Fibroblast of lung (primary cell): ENCODE results near the gene CFAP65. TPM values are rescaled to one million over a fixed set of nuclear protein-coding genes. Genes with fewer than 3 reads are reported as not detected.

ENCODE experiments used
- DNase-seq, 2 donors: peaks; one replicate each; pipeline versions ENCODE4 v3.0.0 to v3.0.0-alpha.2; 2010; ENCODE audit warnings: low read depth in 2 of 2
- H2AFZ ChIP-seq: 2 replicates; pipeline ENCODE4 v1.5.1; 2012; ENCODE audit warnings: low read length, control low read depth, inconsistent platforms
- H3K27ac ChIP-seq: 2 replicates; pipeline ENCODE4 v1.5.1; 2011; ENCODE audit warnings: low read length, control low read depth; ENCODE audit not compliant: insufficient read depth
- H3K27me3 ChIP-seq: 2 replicates; pipeline ENCODE4 v1.5.1; 2011; ENCODE audit warnings: mild to moderate bottlenecking, low read length; ENCODE audit not compliant: control insufficient read depth, insufficient read depth
- H3K36me3 ChIP-seq: 2 replicates; pipeline ENCODE4 v1.5.1; 2011; ENCODE audit warnings: low read length; ENCODE audit not compliant: control insufficient read depth, insufficient read depth
- H3K4me1 ChIP-seq: 2 replicates; pipeline ENCODE4 v1.5.1; 2011; ENCODE audit warnings: low read length; ENCODE audit not compliant: control insufficient read depth, insufficient read depth; ENCODE audit errors: extremely low read depth
- H3K4me2 ChIP-seq: 2 replicates; pipeline ENCODE4 v1.5.1; 2011; ENCODE audit warnings: low read length, control low read depth; ENCODE audit not compliant: insufficient read depth; ENCODE audit errors: extremely low read depth
- H3K4me3 ChIP-seq, 4 experiments: fragments of 200-600 bp in 1 of 4; sonication (generic) in 1 of 4; replicated peaks in 1 of 4; 2 replicates each; pipeline ENCODE4 v1.5.1; 2011 to 2016; ENCODE audit warnings: low read length in 4 of 4, low read depth in 3 of 4, mild to moderate bottlenecking in 3 of 4, control low read depth in 2 of 4, inconsistent platforms in 1 of 4, mixed read lengths in 1 of 4; ENCODE audit not compliant: insufficient read depth in 1 of 4; ENCODE audit errors: control extremely low read depth in 1 of 4
- H3K79me2 ChIP-seq: 2 replicates; pipeline ENCODE4 v1.5.1; 2012; ENCODE audit warnings: mild to moderate bottlenecking, low read length, inconsistent platforms; ENCODE audit not compliant: control insufficient read depth, insufficient read depth
- H3K9ac ChIP-seq: 2 replicates; pipeline ENCODE4 v1.5.1; 2011; ENCODE audit warnings: mild to moderate bottlenecking, low read length, control low read depth; ENCODE audit not compliant: insufficient read depth
- H3K9me3 ChIP-seq: 2 replicates; pipeline ENCODE4 v1.5.1; 2012; ENCODE audit warnings: low read depth, low read length; ENCODE audit not compliant: control insufficient read depth, insufficient read depth
- H4K20me1 ChIP-seq: 2 replicates; pipeline ENCODE4 v1.5.1; 2011; ENCODE audit warnings: low read length; ENCODE audit not compliant: control insufficient read depth, insufficient read depth; ENCODE audit errors: extremely low read depth
- EZH2 ChIP-seq: IDR thresholded peaks from 2 replicates; pipeline ENCODE4 v1.5.1; 2012; ENCODE audit warnings: low read length, control low read depth, mild to moderate bottlenecking; ENCODE audit errors: missing control alignments
- polyA plus RNA-seq, 2 donors: library from polyadenylated mRNA; depleted of rRNA in 1 of 2; stranded (reverse) in 1 of 2; unstranded in 1 of 2; fragments of >200 nt; gene quantifications; 2 replicates each; pipeline ENCODE4 v1.2.1, GENCODE V29; 2011 to 2012; ENCODE audit warnings: missing spikeins in 1 of 2
- total RNA-seq: library from RNA; depleted of rRNA; stranded (reverse); fragments of >200 nt; gene quantifications from 2 replicates; pipeline ENCODE4 v1.2.1, GENCODE V29; 2014
- TF ChIP-seq, protein P1 (sequence below), 2 donors: IDR thresholded peaks in 1 of 2; conservative IDR thresholded peaks in 1 of 2; 1 replicate in 1 of 2; 2 replicates in 1 of 2; pipeline ENCODE4 v1.5.1; 2011 to 2012; ENCODE audit warnings: low read length in 2 of 2, control low read depth in 1 of 2, inconsistent platforms in 1 of 2, low read depth in 1 of 2, mild to moderate bottlenecking in 1 of 2

CFAP65 gene
- total and polyA plus RNA-seq, 2 donors (not counting 1 experiment from before 2014, with no cell fraction given) = not detected

DNA sequence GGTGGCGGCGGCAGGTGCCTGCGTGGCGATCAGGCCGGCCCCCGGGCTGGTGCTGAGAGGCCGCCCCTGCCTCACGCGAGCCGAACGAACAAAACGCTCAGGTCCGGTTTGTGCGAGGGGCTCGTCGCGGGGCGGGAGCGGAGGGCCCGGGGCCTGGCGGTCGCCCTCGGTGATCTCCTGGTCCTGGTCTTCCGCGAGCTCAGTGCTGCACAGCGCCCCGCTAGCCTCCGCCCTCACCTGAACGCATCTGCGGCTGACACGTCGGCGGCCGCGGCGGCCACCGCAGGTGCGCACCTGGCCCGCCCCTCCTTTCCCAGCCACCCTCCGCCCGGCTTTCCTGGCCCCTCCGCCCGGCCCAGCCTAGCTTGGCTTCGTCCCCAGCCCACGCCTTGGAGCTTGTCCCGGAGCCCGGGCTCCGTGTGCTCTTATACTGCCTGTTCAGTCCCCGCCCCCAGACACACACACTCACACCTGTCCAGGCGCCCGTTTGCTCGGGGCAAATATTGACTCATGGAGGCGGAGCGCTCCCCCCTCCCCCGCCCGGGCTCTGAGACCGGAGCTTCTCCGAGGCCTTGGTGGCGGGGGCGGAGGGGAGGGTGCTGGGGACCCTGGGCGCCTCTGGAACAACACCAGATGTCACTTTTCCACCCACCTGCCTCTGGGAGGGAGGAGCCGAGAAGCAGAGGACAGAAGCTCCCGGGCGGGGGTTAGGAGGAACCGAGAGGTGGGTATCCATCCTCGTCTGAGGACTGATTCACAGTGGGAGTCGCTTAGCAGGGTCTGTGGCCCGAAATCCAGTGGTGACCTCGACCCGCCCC, 39.5 kb downstream of the CFAP65 start:
- no peak for DNase-seq
- peaks cover 64% of the 10 kb centered on the region for H3K27me3 ChIP-seq

DNA sequence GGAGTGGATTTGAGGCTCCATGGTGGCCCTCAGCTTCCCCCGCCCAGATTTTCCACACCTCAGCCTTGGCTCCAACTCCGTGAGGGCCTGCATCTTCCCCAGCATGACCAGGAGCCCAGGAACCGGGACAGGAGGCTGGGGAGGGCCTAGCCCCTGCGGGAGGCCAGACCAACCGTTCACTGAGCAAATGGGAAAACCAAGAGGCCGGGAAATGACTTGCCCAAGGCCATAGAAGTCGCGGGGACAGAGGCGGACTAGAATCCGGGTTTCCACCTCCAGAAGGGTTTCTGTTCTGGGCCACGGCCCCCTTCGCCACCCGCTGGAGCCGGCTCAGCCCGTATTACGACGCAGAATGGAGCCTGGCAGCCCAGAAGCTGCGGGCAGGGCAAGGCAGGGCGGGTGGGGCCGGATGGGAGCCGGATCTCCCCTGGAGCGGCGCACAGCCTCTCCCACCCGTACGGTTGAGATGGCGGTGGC, 40.2 kb downstream of the CFAP65 start:
- Histone ChIP-seq H3K27me3 (peaks cover 64% of the 10 kb centered on the region), H4K20me1 (no peaks in the 10 kb centered on the region), H3K9me3 (no peaks in the 10 kb centered on the region), H3K4me3 (no peak overlapping the region), H2AFZ (no peak overlapping the region), H3K79me2 (no peaks in the 10 kb centered on the region), H3K4me2 (no peak overlapping the region), H3K36me3 (no peaks in the 10 kb centered on the region), H3K9ac (no peak overlapping the region), H3K4me1 (no peaks in the 10 kb centered on the region), H3K27ac (no peak overlapping the region)
- TF ChIP-seq EZH2 = peak; percentile 91
- TF ChIP-seq, protein P1, sequence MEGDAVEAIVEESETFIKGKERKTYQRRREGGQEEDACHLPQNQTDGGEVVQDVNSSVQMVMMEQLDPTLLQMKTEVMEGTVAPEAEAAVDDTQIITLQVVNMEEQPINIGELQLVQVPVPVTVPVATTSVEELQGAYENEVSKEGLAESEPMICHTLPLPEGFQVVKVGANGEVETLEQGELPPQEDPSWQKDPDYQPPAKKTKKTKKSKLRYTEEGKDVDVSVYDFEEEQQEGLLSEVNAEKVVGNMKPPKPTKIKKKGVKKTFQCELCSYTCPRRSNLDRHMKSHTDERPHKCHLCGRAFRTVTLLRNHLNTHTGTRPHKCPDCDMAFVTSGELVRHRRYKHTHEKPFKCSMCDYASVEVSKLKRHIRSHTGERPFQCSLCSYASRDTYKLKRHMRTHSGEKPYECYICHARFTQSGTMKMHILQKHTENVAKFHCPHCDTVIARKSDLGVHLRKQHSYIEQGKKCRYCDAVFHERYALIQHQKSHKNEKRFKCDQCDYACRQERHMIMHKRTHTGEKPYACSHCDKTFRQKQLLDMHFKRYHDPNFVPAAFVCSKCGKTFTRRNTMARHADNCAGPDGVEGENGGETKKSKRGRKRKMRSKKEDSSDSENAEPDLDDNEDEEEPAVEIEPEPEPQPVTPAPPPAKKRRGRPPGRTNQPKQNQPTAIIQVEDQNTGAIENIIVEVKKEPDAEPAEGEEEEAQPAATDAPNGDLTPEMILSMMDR (conservative IDR thresholded peaks at IDR 0.05 in 1 of 2, IDR thresholded peaks at IDR 0.05 in 1 of 2; ENCODE audit: low read depth in 1 of 2, low read length in 2 of 2) = no peak
- DNase-seq = no peak

More for the DNA sequence above, 39.5 kb downstream of the CFAP65 start:
- TF ChIP-seq EZH2 = no peak
- TF ChIP-seq, protein P1 (conservative IDR thresholded peaks at IDR 0.05 in 1 of 2, IDR thresholded peaks at IDR 0.05 in 1 of 2; ENCODE audit: low read depth in 1 of 2, low read length in 2 of 2) = no peak
- Histone ChIP-seq H3K4me2 (no peak overlapping the region), H3K4me1 (no peaks in the 10 kb centered on the region), H3K79me2 (no peaks in the 10 kb centered on the region), H3K27ac (no peak overlapping the region), H3K9me3 (no peaks in the 10 kb centered on the region), H3K4me3 (no peak overlapping the region), H3K36me3 (no peaks in the 10 kb centered on the region), H4K20me1 (no peaks in the 10 kb centered on the region), H2AFZ (no peak overlapping the region), H3K9ac (no peak overlapping the region)

DNA sequence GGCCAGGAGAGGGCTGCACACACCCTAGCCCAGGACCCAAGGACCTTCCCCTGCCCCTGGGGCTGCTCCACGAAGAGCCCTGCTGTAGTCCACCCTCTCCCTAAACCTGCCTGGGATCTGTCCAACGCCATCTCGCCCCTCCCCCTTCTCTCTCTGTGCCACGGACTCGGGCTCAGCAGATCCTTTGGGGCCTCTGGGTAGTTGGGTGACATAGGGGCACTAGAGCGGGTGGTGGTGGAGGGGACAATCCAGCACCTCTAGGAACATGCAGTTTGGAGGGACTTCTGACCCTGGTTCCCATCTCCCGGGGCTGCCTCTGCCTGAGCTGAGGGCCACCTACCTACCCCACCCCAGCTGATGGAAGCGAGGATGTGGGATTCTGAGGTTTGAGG, 40.8 kb downstream of the CFAP65 start:
- H3K4me1 ChIP-seq = no peaks in the 10 kb centered on the region
- no peak overlapping the region for H2AFZ ChIP-seq
- no peak overlapping the region for H3K4me2 ChIP-seq
- no peaks in the 10 kb centered on the region for H4K20me1 ChIP-seq
- TF ChIP-seq, protein P1 (conservative IDR thresholded peaks at IDR 0.05 in 1 of 2, IDR thresholded peaks at IDR 0.05 in 1 of 2; ENCODE audit: low read depth in 1 of 2, low read length in 2 of 2) = no peak
- no peak for DNase-seq
- no peaks in the 10 kb centered on the region for H3K79me2 ChIP-seq
- peaks cover 65% of the 10 kb centered on the region for H3K27me3 ChIP-seq
- H3K9ac ChIP-seq = no peak overlapping the region
- H3K36me3 ChIP-seq = no peaks in the 10 kb centered on the region
- no peak overlapping the region for H3K4me3 ChIP-seq
- no peak overlapping the region for H3K27ac ChIP-seq
- no peaks in the 10 kb centered on the region for H3K9me3 ChIP-seq
